ENCODE results near the gene MSMO1. TPM values are rescaled to one million over a fixed set of nuclear protein-coding genes. Genes with fewer than 3 reads are reported as not detected.
A peak's percentile ranks its signal among the peaks of the same experiment; 100 is the strongest.

MSMO1 gene
- total RNA-seq, 3 donors from 2014 or later = 41.1 to 123 (median 117) TPM

DNA sequence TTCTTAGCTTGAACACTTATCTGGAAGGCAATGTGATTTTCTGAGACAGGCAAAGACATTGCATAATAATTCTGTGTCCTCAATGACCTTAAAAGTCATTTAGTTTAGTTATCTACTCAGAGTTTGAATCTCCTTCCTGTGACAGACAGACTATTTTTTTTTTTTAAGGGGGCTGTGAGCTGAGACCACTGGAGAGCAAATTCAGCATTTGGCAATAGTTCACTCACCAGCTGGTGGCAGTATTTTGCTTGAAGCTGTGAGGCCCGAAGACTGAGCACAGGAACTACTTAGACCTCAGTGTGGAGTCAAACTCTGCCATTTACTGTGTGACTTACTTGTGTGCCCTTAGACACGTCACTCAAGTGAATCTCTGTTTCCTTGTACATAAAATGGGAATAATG lies 28.4 kb downstream of the MSMO1 start:
- ATAC-seq (peak; percentile 60), DNase-seq (peak in 1 of 3 donors; percentile 38)
- TF ChIP-seq, protein P1, sequence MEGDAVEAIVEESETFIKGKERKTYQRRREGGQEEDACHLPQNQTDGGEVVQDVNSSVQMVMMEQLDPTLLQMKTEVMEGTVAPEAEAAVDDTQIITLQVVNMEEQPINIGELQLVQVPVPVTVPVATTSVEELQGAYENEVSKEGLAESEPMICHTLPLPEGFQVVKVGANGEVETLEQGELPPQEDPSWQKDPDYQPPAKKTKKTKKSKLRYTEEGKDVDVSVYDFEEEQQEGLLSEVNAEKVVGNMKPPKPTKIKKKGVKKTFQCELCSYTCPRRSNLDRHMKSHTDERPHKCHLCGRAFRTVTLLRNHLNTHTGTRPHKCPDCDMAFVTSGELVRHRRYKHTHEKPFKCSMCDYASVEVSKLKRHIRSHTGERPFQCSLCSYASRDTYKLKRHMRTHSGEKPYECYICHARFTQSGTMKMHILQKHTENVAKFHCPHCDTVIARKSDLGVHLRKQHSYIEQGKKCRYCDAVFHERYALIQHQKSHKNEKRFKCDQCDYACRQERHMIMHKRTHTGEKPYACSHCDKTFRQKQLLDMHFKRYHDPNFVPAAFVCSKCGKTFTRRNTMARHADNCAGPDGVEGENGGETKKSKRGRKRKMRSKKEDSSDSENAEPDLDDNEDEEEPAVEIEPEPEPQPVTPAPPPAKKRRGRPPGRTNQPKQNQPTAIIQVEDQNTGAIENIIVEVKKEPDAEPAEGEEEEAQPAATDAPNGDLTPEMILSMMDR (IDR thresholded peaks at IDR 0.05) = no peak
- intact Hi-C loops (cut with DNase I, micrococcal nuclease) = loop anchor here (5.0 to 10.0 kb wide), 2 partner anchors 109 to 111 kb away; no protein-coding TSS in a partner anchor
- Histone ChIP-seq H3K4me1 (ENCODE audit: low read depth) (no peaks in the 10 kb centered on the region), H3K4me3 (no peak overlapping the region), H3K36me3 (ENCODE audit: low read depth) (no peaks in the 10 kb centered on the region), H3K9me3 (no peaks in the 10 kb centered on the region)

DNA sequence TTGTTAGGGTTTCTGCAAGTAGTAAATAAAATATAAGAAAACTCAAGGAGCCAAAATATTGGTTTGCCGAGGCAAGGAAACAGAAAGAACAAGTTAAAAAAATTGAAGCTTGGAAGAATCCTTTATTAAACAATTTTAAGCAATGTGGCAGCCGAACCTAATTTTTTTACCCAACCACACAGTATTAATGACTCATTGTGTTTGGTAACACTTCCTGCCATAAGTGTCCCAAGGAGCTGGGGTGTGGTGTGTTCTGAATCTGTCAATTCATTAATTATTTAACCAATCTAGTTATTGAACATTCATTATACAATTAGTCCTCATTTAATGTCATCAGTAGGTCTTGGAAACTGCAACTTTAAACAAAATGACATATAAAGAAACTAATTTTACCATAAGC lies 32.0 kb downstream of the MSMO1 start:
- ATAC-seq = no peak
- H3K9me3 ChIP-seq = no peaks in the 10 kb centered on the region
- H3K36me3 ChIP-seq (ENCODE audit: low read depth) = no peaks in the 10 kb centered on the region
- H3K4me1 ChIP-seq (ENCODE audit: low read depth) = no peaks in the 10 kb centered on the region
- H3K4me3 ChIP-seq = no peak overlapping the region
- DNase-seq = no peak
- TF ChIP-seq, protein P1 (IDR thresholded peaks at IDR 0.05) = no peak
- intact Hi-C loops (cut with DNase I, micrococcal nuclease) = loop anchor here (5.0 to 10.0 kb wide), 2 partner anchors 105 to 108 kb away; no protein-coding TSS in a partner anchor

DNA sequence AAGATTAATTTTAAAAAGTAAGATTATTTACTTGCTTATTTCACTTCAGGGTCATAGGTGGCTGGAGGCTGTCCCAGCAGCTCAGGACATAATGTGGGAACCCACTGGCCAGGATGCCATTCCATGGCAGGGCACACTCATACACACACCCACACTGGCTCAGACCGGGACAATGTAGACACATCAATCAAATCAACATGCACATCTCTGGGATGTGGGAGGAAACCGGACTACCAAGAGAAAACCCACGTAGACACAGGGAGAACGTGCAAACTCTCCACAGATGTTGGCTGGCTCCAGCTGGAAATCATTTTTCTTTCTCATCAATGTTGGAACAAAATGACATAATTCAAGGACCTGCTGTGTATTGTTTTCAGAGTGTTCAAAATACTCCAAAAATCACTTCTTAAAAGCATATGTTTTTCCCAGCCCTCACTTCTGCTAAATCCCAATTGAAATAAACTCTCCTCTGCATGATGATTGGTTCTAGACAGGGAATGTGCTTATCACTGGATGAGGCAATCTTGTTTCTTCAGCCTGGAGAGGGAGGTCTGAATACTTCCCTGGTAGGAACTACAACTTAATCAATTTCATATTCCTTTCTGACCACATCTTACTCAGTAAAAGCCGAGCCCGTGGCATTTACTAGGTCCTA lies 32.7 kb downstream of the MSMO1 start:
- ATAC-seq = no peak
- peaks cover 3% of the 10 kb centered on the region for H3K4me1 ChIP-seq (ENCODE audit: low read depth)
- H3K36me3 ChIP-seq (ENCODE audit: low read depth) = no peaks in the 10 kb centered on the region
- intact Hi-C loops (cut with DNase I, micrococcal nuclease) = no loop called here
- no peak overlapping the region for H3K4me3 ChIP-seq
- no peak for DNase-seq
- H3K9me3 ChIP-seq = no peaks in the 10 kb centered on the region
- TF ChIP-seq, protein P1 (IDR thresholded peaks at IDR 0.05) = no peak

GRCh38 chr4:165360985-165361670 lies 33.7 kb downstream of the MSMO1 start:
- Histone ChIP-seq H3K36me3 (ENCODE audit: low read depth) (no peaks in the 10 kb centered on the region), H3K4me3 (no peak overlapping the region), H3K9me3 (no peaks in the 10 kb centered on the region), H3K4me1 (ENCODE audit: low read depth) (peaks cover 6% of the 10 kb centered on the region)
- no peak for ATAC-seq
- DNase-seq = no peak
- TF ChIP-seq, protein P1 (IDR thresholded peaks at IDR 0.05) = no peak
- intact Hi-C loops (cut with DNase I, micrococcal nuclease) = no loop called here

- H3K4me1 ChIP-seq (ENCODE audit: low read depth) = peaks cover 6% of the 10 kb centered on the region
- no peaks in the 10 kb centered on the region for H3K36me3 ChIP-seq (ENCODE audit: low read depth)
- DNase-seq (no peak), ATAC-seq (no peak)
- H3K9me3 ChIP-seq = no peaks in the 10 kb centered on the region
- no peak overlapping the region for H3K4me3 ChIP-seq
- intact Hi-C loops (cut with DNase I, micrococcal nuclease) = no loop called here
- TF ChIP-seq, protein P1 (IDR thresholded peaks at IDR 0.05) = no peak
Observed at GRCh38 chr4:165361810-165362209, 34.3 kb downstream of the MSMO1 start.

Data from mucosa of descending colon (tissue), 3 donors.